HG03039 (cell line): Measurements from ENCODE around the gene DACT2.
"Not testable (repeated sequence)": the region's sequence is repeated elsewhere in the genome, so short reads cannot be mapped to it uniquely, and the experiment has no call there.

Experiments used
- ATAC-seq: cut with Tn5 transposase; IDR thresholded peaks from one replicate; pipeline ENCODE4 v1.9.1; 2021; ENCODE audit warnings: mild to moderate bottlenecking, moderate library complexity; ENCODE audit not compliant: unreplicated experiment

DACT2 gene

GRCh38 chr6:168319279-168320111 lies at the start of gene DACT2:
DACT2 (minus strand) TSS chr6:168319777; CDS start chr6:168319633, 144 bp downstream.
- ATAC-seq = no peak

- no peak for ATAC-seq
These were observed 49.4 kb upstream of the DACT2 start for GRCh38 chr6:168368936-168369335.

- ATAC-seq = no peak
These were observed 48.7 kb upstream of the DACT2 start for GRCh38 chr6:168368066-168368820.

GRCh38 chr6:168367285-168367751 lies 47.7 kb upstream of the DACT2 start:
- no peak for ATAC-seq

GRCh38 chr6:168366473-168366872 lies 46.9 kb upstream of the DACT2 start:
- no peak for ATAC-seq

- no peak for ATAC-seq
These were observed 46.0 kb upstream of the DACT2 start for GRCh38 chr6:168365422-168366165.

GRCh38 chr6:168364793-168365421 lies 45.3 kb upstream of the DACT2 start:
- no peak for ATAC-seq

- no peak for ATAC-seq
These were observed 44.5 kb upstream of the DACT2 start for GRCh38 chr6:168363811-168364792.

- ATAC-seq = no peak
These were observed 43.7 kb upstream of the DACT2 start for GRCh38 chr6:168363302-168363701.

- no peak for ATAC-seq
These were observed 42.9 kb upstream of the DACT2 start for GRCh38 chr6:168362276-168362990.

GRCh38 chr6:168361766-168362165 lies 42.2 kb upstream of the DACT2 start:
- no peak for ATAC-seq

- no peak for ATAC-seq
These were observed 40.2 kb upstream of the DACT2 start for GRCh38 chr6:168359794-168360193.

GRCh38 chr6:168358842-168359420 lies 39.4 kb upstream of the DACT2 start:
- ATAC-seq = no peak

- not testable (repeated sequence) for ATAC-seq
These were observed 37.3 kb upstream of the DACT2 start for GRCh38 chr6:168356872-168357271.

- no peak for ATAC-seq
These were observed 36.3 kb upstream of the DACT2 start for GRCh38 chr6:168355716-168356522.

- no peak for ATAC-seq
These were observed 34.8 kb upstream of the DACT2 start for GRCh38 chr6:168354338-168354737.

- ATAC-seq = no peak
These were observed 33.5 kb upstream of the DACT2 start for GRCh38 chr6:168353041-168353440.

- no peak for ATAC-seq
These were observed 32.5 kb upstream of the DACT2 start for GRCh38 chr6:168352096-168352495.
